HepG2 (cell line): Measurements from ENCODE around the gene PPM1E. TPM values are rescaled to one million over a fixed set of nuclear protein-coding genes. Genes with fewer than 3 reads are reported as not detected.

Experiments used
- AKAP8 ChIP-seq: sonication (generic); formaldehyde crosslinking; IDR thresholded peaks from 2 replicates; pipeline ENCODE4 v1.5.1; 2020; ENCODE audit warnings: mild to moderate bottlenecking, missing genetic modification reagents
- ELF1 ChIP-seq: sonication (generic); formaldehyde crosslinking; IDR thresholded peaks from 2 replicates; pipeline ENCODE4 v1.4.0; 2020; ENCODE audit warnings: missing genetic modification reagents
- FOXA1 ChIP-seq, 2 experiments: fragments of 450-650 bp in 1 of 2; sonication (generic) in 1 of 2; formaldehyde crosslinking in 1 of 2; IDR thresholded peaks; 2 replicates each; pipeline versions ENCODE4 v1.4.0 to v1.6.1; 2016 to 2020; ENCODE audit warnings: missing genetic modification reagents in 1 of 2
- GFI1 ChIP-seq: sonication (generic); formaldehyde crosslinking; IDR thresholded peaks from 2 replicates; pipeline ENCODE4 v1.5.0; 2020; ENCODE audit warnings: missing genetic modification reagents, mild to moderate bottlenecking, borderline replicate concordance
- GPN1 ChIP-seq: sonication (generic); formaldehyde crosslinking; IDR thresholded peaks from 2 replicates; pipeline ENCODE4 v1.5.1; 2020; ENCODE audit warnings: missing genetic modification reagents, borderline replicate concordance
- JUNB ChIP-seq: sonication (generic); formaldehyde crosslinking; IDR thresholded peaks from 2 replicates; pipeline ENCODE4 v1.8.0; 2022; ENCODE audit warnings: missing genetic modification reagents, mild to moderate bottlenecking, borderline replicate concordance
- PRDM15 ChIP-seq: sonication (generic); formaldehyde crosslinking; IDR thresholded peaks from 2 replicates; pipeline ENCODE4 v1.4.0; 2020; ENCODE audit warnings: missing genetic modification reagents
- THAP9 ChIP-seq: sonication (generic); formaldehyde crosslinking; IDR thresholded peaks from 2 replicates; pipeline ENCODE4; 2020; ENCODE audit warnings: missing genetic modification reagents, mild to moderate bottlenecking, borderline replicate concordance
- USF2 ChIP-seq, 2 experiments: sonication (generic) in 1 of 2; formaldehyde crosslinking in 1 of 2; IDR thresholded peaks; 2 replicates each; pipeline versions ENCODE4 v1.5.1 to v1.6.1; 2011 to 2020; ENCODE audit warnings: borderline replicate concordance in 1 of 2, low read depth in 1 of 2, low read length in 1 of 2, mild to moderate bottlenecking in 1 of 2, missing genetic modification reagents in 1 of 2, moderate library complexity in 1 of 2
- ZBTB2 ChIP-seq: sonication (generic); formaldehyde crosslinking; IDR thresholded peaks from 2 replicates; pipeline ENCODE4 v1.8.0; 2022; ENCODE audit warnings: low read depth, missing genetic modification reagents
- ZBTB21 ChIP-seq: sonication (generic); formaldehyde crosslinking; IDR thresholded peaks from 2 replicates; pipeline ENCODE4 v1.4.0; 2020; ENCODE audit warnings: missing genetic modification reagents
- ZMYM2 ChIP-seq: sonication (generic); formaldehyde crosslinking; IDR thresholded peaks from 2 replicates; pipeline ENCODE4 v1.8.0; 2022; ENCODE audit warnings: mild to moderate bottlenecking, missing genetic modification reagents
- ZNF720 ChIP-seq: sonication (generic); formaldehyde crosslinking; IDR thresholded peaks from 2 replicates; pipeline ENCODE4 v1.4.0; 2020; ENCODE audit warnings: missing genetic modification reagents
- ZNF782 ChIP-seq: sonication (generic); formaldehyde crosslinking; IDR thresholded peaks from 2 replicates; pipeline ENCODE4 v1.4.0; 2020; ENCODE audit warnings: missing genetic modification reagents, mild to moderate bottlenecking, borderline replicate concordance
- ZSCAN25 ChIP-seq: sonication (generic); formaldehyde crosslinking; IDR thresholded peaks from 2 replicates; pipeline ENCODE4 v1.8.0; 2022; ENCODE audit warnings: mild to moderate bottlenecking, missing genetic modification reagents
- ZXDC ChIP-seq: sonication (generic); formaldehyde crosslinking; IDR thresholded peaks from 2 replicates; pipeline ENCODE4 v1.5.0; 2020; ENCODE audit warnings: mild to moderate bottlenecking, missing genetic modification reagents
- polyA plus RNA-seq, 8 experiments: library from polyadenylated mRNA; depleted of rRNA in 3 of 8; stranded (reverse) in 7 of 8; unstranded in 1 of 8; fragments of >200 nt; fragmentation: Illumina TruSeq in 4 of 8; extraction: Trizol in 4 of 8; gene quantifications; 2 replicates each; pipeline versions ENCODE4 v1.2.1 to v1.2.3, GENCODE V29; 2011 to 2016; ENCODE audit warnings: low read depth in 4 of 8, missing spikeins in 1 of 8, mixed read lengths in 1 of 8; ENCODE audit not compliant: insufficient read depth in 1 of 8
- total RNA-seq, 5 experiments: library from RNA; depleted of rRNA; stranded (reverse); fragments of >200 nt; fragmentation: Illumina TruSeq; extraction: Trizol; gene quantifications; 2 replicates each; pipeline ENCODE4 v1.2.3, GENCODE V29; 2016; ENCODE audit warnings: low read depth in 1 of 5

PPM1E gene
- total and polyA plus RNA-seq, 2 of the 13 experiments (the other 11 are each of a cell fraction or from before 2014, with no cell fraction given), result 0.15 TPM; not detected in 1

GRCh38 chr17:58829172-58829637 lies 73.6 kb downstream of the PPM1E start (continued):
- TF ChIP-seq ZXDC (CRISPR knock-in tag), result no peak
- TF ChIP-seq FOXA1 (IDR thresholded peaks at IDR 0.05), result no peak
- TF ChIP-seq FOXA1 (CRISPR knock-in tag; IDR thresholded peaks at IDR 0.05), result peak; percentile 50
- TF ChIP-seq ZBTB21 (CRISPR knock-in tag), result no peak
- no peak for TF ChIP-seq ZNF782
- TF ChIP-seq USF2 (IDR thresholded peaks at IDR 0.05; ENCODE audit: low read depth, low read length), result no peak
- no peak for TF ChIP-seq USF2 (CRISPR knock-in tag; IDR thresholded peaks at IDR 0.05; ENCODE audit: borderline replicate concordance)
- no peak; the same call in 1 of the 2 replicates for TF ChIP-seq THAP9 (CRISPR knock-in tag)
- no peak for TF ChIP-seq ZSCAN25 (CRISPR knock-in tag)
- TF ChIP-seq ZMYM2 (CRISPR knock-in tag), result peak; percentile 100
- no peak for TF ChIP-seq ZNF720 (CRISPR knock-in tag)
- no peak for TF ChIP-seq GPN1 (CRISPR knock-in tag)
- no peak for TF ChIP-seq AKAP8
- TF ChIP-seq PRDM15 (CRISPR knock-in tag), result no peak
- no peak for TF ChIP-seq ZBTB2 (CRISPR knock-in tag)
- TF ChIP-seq ELF1, result no peak
- no peak for TF ChIP-seq JUNB (CRISPR knock-in tag)
- TF ChIP-seq GFI1 (CRISPR knock-in tag), result peak; percentile 78; the same call in 1 of the 2 replicates
